ENCODE measurements around the gene ZFR2. TPM values are rescaled to one million over a fixed set of nuclear protein-coding genes. Genes with fewer than 3 reads are reported as not detected.

Gene ZFR2
- total RNA-seq, 1 donor = not detected

GRCh38 chr19:3849787-3850186, 19.1 kb downstream of the ZFR2 start:
- TF ChIP-seq CTCF (IDR thresholded peaks at IDR 0.05; ENCODE audit: insufficient read depth, low read length) = no peak
- no peak for DNase-seq (ENCODE audit: low read depth)
- no peak overlapping the region for H3K4me3 ChIP-seq (ENCODE audit: low read depth, low read length)

- peak; percentile 30 for TF ChIP-seq CTCF (IDR thresholded peaks at IDR 0.05; ENCODE audit: insufficient read depth, low read length)
- no peak for DNase-seq (ENCODE audit: low read depth)
- no peak overlapping the region for H3K4me3 ChIP-seq (ENCODE audit: low read depth, low read length)
These were observed 19.7 kb downstream of the ZFR2 start for GRCh38 chr19:3849092-3849491.

- no peak for TF ChIP-seq CTCF (IDR thresholded peaks at IDR 0.05; ENCODE audit: insufficient read depth, low read length)
- DNase-seq (ENCODE audit: low read depth) = no peak
- no peak overlapping the region for H3K4me3 ChIP-seq (ENCODE audit: low read depth, low read length)
These were observed 24.2 kb downstream of the ZFR2 start for GRCh38 chr19:3844596-3844995.

GRCh38 chr19:3842948-3843347, 25.9 kb downstream of the ZFR2 start:
- no peak for DNase-seq (ENCODE audit: low read depth)
- no peak overlapping the region for H3K4me3 ChIP-seq (ENCODE audit: low read depth, low read length)
- TF ChIP-seq CTCF (IDR thresholded peaks at IDR 0.05; ENCODE audit: insufficient read depth, low read length) = no peak

GRCh38 chr19:3840804-3841203, 28.0 kb downstream of the ZFR2 start:
- DNase-seq (ENCODE audit: low read depth) = no peak
- no peak overlapping the region for H3K4me3 ChIP-seq (ENCODE audit: low read depth, low read length)
- no peak for TF ChIP-seq CTCF (IDR thresholded peaks at IDR 0.05; ENCODE audit: insufficient read depth, low read length)

GRCh38 chr19:3839941-3840340, 28.9 kb downstream of the ZFR2 start:
- TF ChIP-seq CTCF (IDR thresholded peaks at IDR 0.05; ENCODE audit: insufficient read depth, low read length) = no peak
- DNase-seq (ENCODE audit: low read depth) = no peak
- H3K4me3 ChIP-seq (ENCODE audit: low read depth, low read length) = no peak overlapping the region

GRCh38 chr19:3838661-3839060, 30.2 kb downstream of the ZFR2 start:
- no peak for TF ChIP-seq CTCF (IDR thresholded peaks at IDR 0.05; ENCODE audit: insufficient read depth, low read length)
- DNase-seq (ENCODE audit: low read depth) = no peak
- H3K4me3 ChIP-seq (ENCODE audit: low read depth, low read length) = no peak overlapping the region

Measured in fibroblast of the aortic adventitia (primary cell).